GM12878 (cell line): ENCODE data around the gene EML1.

ENCODE experiments used
- CREM ChIP-seq: IDR thresholded peaks from 2 replicates; pipeline ENCODE4 v1.6.1; 2014; ENCODE audit warnings: antibody characterized with exemption, low read depth
- DPF2 ChIP-seq: fragments of 450-650 bp; IDR thresholded peaks from 2 replicates; pipeline ENCODE4 v1.6.1; 2017; ENCODE audit warnings: mild to moderate bottlenecking
- EED ChIP-seq: sonication (generic); IDR thresholded peaks from 2 replicates; pipeline ENCODE4 v1.6.1; 2016; ENCODE audit warnings: antibody characterized with exemption, low read depth
- GATAD2B ChIP-seq: fragments of 450-650 bp; conservative IDR thresholded peaks from 2 replicates; pipeline ENCODE4 v1.6.1; 2017; ENCODE audit warnings: low read depth, mild to moderate bottlenecking, moderate library complexity
- IKZF1 ChIP-seq: fragments of 450-650 bp; conservative IDR thresholded peaks from 2 replicates; pipeline ENCODE4 v1.6.1; 2017; ENCODE audit warnings: antibody characterized with exemption, mild to moderate bottlenecking
- JUNB ChIP-seq: IDR thresholded peaks from 2 replicates; pipeline ENCODE4 v1.6.1; 2016; ENCODE audit warnings: antibody characterized with exemption, mild to moderate bottlenecking
- POLR2AphosphoS5 ChIP-seq: IDR thresholded peaks from 2 replicates; pipeline ENCODE4 v1.6.1; 2011; ENCODE audit warnings: mild to moderate bottlenecking, low read length, inconsistent platforms
- SRF ChIP-seq, 2 experiments: IDR thresholded peaks; 2 replicates each; pipeline ENCODE4 v1.6.1; 2011; ENCODE audit warnings: low read depth in 2 of 2, low read length in 2 of 2, mild to moderate bottlenecking in 1 of 2, moderate library complexity in 1 of 2

DNA sequence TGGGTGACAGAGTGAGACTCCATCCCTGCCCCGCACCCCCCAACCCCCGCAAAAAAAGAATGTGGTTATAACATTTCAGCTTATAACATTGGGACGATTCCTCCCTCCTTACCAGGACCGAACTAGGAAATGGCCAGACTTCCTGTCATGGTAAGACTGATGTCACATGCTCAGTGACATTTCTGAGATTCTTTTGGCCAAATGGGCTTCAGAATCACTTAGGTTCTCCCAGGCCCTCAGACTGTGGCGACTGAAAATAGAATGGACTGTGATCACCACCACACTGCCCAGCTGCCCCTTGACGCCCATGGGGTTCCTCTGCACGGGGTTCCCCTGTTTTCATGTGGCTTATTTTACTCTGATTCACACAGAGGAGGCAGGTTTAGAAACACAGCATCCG is 157.0 kb downstream of the EML1 start:
- TF ChIP-seq POLR2AphosphoS5: no peak
- no peak for TF ChIP-seq JUNB
- no peak for TF ChIP-seq DPF2
- TF ChIP-seq IKZF1: no peak
- TF ChIP-seq SRF (IDR thresholded peaks at IDR 0.05; ENCODE audit: low read depth in 2 of 2, low read length in 2 of 2): no peak
- no peak for TF ChIP-seq GATAD2B
- no peak for TF ChIP-seq EED
- TF ChIP-seq CREM: no peak
